B cell (primary cell): ENCODE results near the gene TFF1. TPM values are rescaled to one million over a fixed set of nuclear protein-coding genes. Genes with fewer than 3 reads are reported as not detected.

Source experiments
- ATAC-seq: fragments of 200-7000 bp; cut with Tn5 transposase; one replicate; pipeline ENCODE4 v1.10.0; 2021; ENCODE audit warnings: low read depth, mild to moderate bottlenecking, moderate number of reproducible peaks, moderate library complexity
- CTCF ChIA-PET: fragments of 350-600 bp; sonication (Branson Sonifier 250); formaldehyde crosslinking; loops from one replicate; lab custom pipeline; 2021; ENCODE audit warnings: antibody characterized with exemption, inconsistent platforms; lab: Charles Lee
- POLR2A ChIA-PET: fragments of 350-600 bp; sonication (Branson Sonifier 250); formaldehyde crosslinking; loops from one replicate; lab custom pipeline; 2021; ENCODE audit warnings: antibody characterized with exemption; lab: Charles Lee
- DNase-seq: peaks from one replicate; pipeline ENCODE4 v3.0.0; 2013
- H2AFZ ChIP-seq: 2 replicates; pipeline ENCODE4 v1.6.1; 2012; ENCODE audit warnings: mild to moderate bottlenecking, low read depth, low read length; ENCODE audit not compliant: insufficient read depth, poor library complexity, severe bottlenecking
- H3K27ac ChIP-seq, 2 donors: 1 replicate in 1 of 2; 2 replicates in 1 of 2; pipeline ENCODE4 v1.5.1; 2012 to 2013; ENCODE audit warnings: low read length in 2 of 2, mild to moderate bottlenecking in 2 of 2, moderate library complexity in 1 of 2
- H3K27me3 ChIP-seq, 4 experiments: fragments of 200-600 bp in 1 of 4; sonication (generic) in 1 of 4; replicated peaks in 1 of 4; 1 replicate in 2 of 4; 2 replicates in 2 of 4; pipeline versions ENCODE4 v1.6.1 to v1.7.0; 2013 to 2016; ENCODE audit warnings: low read length in 3 of 4, mild to moderate bottlenecking in 2 of 4, mixed read lengths in 1 of 4, moderate library complexity in 1 of 4; ENCODE audit not compliant: insufficient read depth in 4 of 4, control insufficient read depth in 3 of 4; ENCODE audit errors: control extremely low read depth in 1 of 4
- H3K36me3 ChIP-seq, 2 experiments: replicated peaks in 1 of 2; 1 replicate in 1 of 2; 2 replicates in 1 of 2; pipeline versions ENCODE4 v1.6.1 to v1.7.1; 2013; ENCODE audit warnings: low read length in 1 of 2; ENCODE audit not compliant: insufficient read depth in 2 of 2, control insufficient read depth in 1 of 2; ENCODE audit errors: control extremely low read depth in 1 of 2, extremely low read depth in 1 of 2
- H3K4me1 ChIP-seq, 2 donors: fragments of 200-600 bp in 1 of 2; sonication (generic) in 1 of 2; 1 replicate in 1 of 2; 2 replicates in 1 of 2; pipeline versions ENCODE4 v1.5.1 to v1.6.1; 2013 to 2017; ENCODE audit warnings: low read length in 2 of 2; ENCODE audit not compliant: control insufficient read depth in 2 of 2, insufficient read depth in 2 of 2
- H3K4me2 ChIP-seq: replicated peaks from 2 replicates; pipeline ENCODE3; 2012; ENCODE audit warnings: mild to moderate bottlenecking, low read depth, low read length; ENCODE audit not compliant: poor library complexity, severe bottlenecking
- H3K4me3 ChIP-seq, 5 experiments: fragments of 200-600 bp in 1 of 5; sonication (generic) in 1 of 5; 1 replicate in 3 of 5; 2 replicates in 2 of 5; pipeline versions ENCODE4 v1.5.1 to v1.7.0; 2011 to 2016; ENCODE audit warnings: low read length in 4 of 5, mild to moderate bottlenecking in 4 of 5, low read depth in 2 of 5, control low read depth in 1 of 5, moderate library complexity in 1 of 5; ENCODE audit not compliant: insufficient read depth in 1 of 5; ENCODE audit errors: control extremely low read depth in 1 of 5, extremely low read depth in 1 of 5
- H3K79me2 ChIP-seq: fragments of 200-600 bp; sonication (generic); one replicate; pipeline ENCODE4 v1.6.0; 2016; ENCODE audit warnings: low read length; ENCODE audit not compliant: control insufficient read depth, insufficient read depth
- H3K9ac ChIP-seq: fragments of 200-600 bp; sonication (generic); 2 replicates; pipeline ENCODE4 v1.6.1; 2017; ENCODE audit warnings: mild to moderate bottlenecking, low read length, moderate library complexity
- H3K9me3 ChIP-seq, 3 donors: one replicate each; pipeline versions ENCODE4 v1.6.1 to v1.7.1; 2013; ENCODE audit warnings: low read length in 2 of 3; ENCODE audit not compliant: control insufficient read depth in 2 of 3, insufficient read depth in 1 of 3; ENCODE audit errors: control extremely low read depth in 1 of 3
- H4K20me1 ChIP-seq: 2 replicates; pipeline ENCODE4 v1.6.0; 2012; ENCODE audit warnings: mild to moderate bottlenecking, low read length; ENCODE audit not compliant: insufficient read depth, control insufficient read depth, poor library complexity, severe bottlenecking
- H3K27ac Mint-ChIP-seq: one replicate; pipeline ENCODE4 v1.8.0; 2021; ENCODE audit warnings: mixed read lengths
- H3K27me3 Mint-ChIP-seq: one replicate; pipeline ENCODE4 v1.8.0; 2021; ENCODE audit warnings: mixed read lengths
- H3K4me1 Mint-ChIP-seq: one replicate; pipeline ENCODE4 v1.8.0; 2021; ENCODE audit warnings: mixed read lengths
- H3K4me3 Mint-ChIP-seq: one replicate; pipeline ENCODE4 v1.8.0; 2021; ENCODE audit warnings: mixed read lengths
- H3K9me3 Mint-ChIP-seq: one replicate; pipeline ENCODE4 v1.8.0; 2022; ENCODE audit warnings: mixed read lengths; ENCODE audit not compliant: insufficient read depth
- EZH2 ChIP-seq: IDR thresholded peaks from 2 replicates; pipeline ENCODE4 v1.6.1; 2012; ENCODE audit warnings: borderline replicate concordance, low read depth, mild to moderate bottlenecking, moderate library complexity, low read length; ENCODE audit not compliant: insufficient read depth, poor library complexity, severe bottlenecking
- WGBS: methylation state at CpG from one replicate; pipeline ENCODE4 v1.1.5; 2013; ENCODE audit warnings: missing lambda C conversion rate; ENCODE audit not compliant: insufficient coverage; 5-methylcytosine and 5-hydroxymethylcytosine counted together
- intact Hi-C: fragments of 100-400 bp; cut with micrococcal nuclease; formaldehyde crosslinking; loops from one replicate; pipeline ENCODE4 v1.10.0; 2022
- polyA plus RNA-seq: library from polyadenylated mRNA; depleted of rRNA; stranded (reverse); fragments of >200 nt; gene quantifications from 2 replicates; pipeline ENCODE4 v1.2.3, GENCODE V29; 2012
- total RNA-seq, 2 donors: library from RNA; stranded (reverse); fragments of 120-200 nt in 1 of 2; gene quantifications; 1 replicate in 1 of 2; 2 replicates in 1 of 2; pipeline versions ENCODE4 v1.2.3 to v1.2.4, GENCODE V29; 2013 to 2022
- TF ChIP-seq, protein P1 (sequence below): fragments of 200-600 bp; IDR thresholded peaks from one replicate; pipeline ENCODE4 v1.8.0; 2022; ENCODE audit warnings: antibody characterized with exemption, mild to moderate bottlenecking

TFF1 gene
- total and polyA plus RNA-seq, 2 donors (not counting 1 experiment from before 2014, with no cell fraction given) = not detected

DNA sequence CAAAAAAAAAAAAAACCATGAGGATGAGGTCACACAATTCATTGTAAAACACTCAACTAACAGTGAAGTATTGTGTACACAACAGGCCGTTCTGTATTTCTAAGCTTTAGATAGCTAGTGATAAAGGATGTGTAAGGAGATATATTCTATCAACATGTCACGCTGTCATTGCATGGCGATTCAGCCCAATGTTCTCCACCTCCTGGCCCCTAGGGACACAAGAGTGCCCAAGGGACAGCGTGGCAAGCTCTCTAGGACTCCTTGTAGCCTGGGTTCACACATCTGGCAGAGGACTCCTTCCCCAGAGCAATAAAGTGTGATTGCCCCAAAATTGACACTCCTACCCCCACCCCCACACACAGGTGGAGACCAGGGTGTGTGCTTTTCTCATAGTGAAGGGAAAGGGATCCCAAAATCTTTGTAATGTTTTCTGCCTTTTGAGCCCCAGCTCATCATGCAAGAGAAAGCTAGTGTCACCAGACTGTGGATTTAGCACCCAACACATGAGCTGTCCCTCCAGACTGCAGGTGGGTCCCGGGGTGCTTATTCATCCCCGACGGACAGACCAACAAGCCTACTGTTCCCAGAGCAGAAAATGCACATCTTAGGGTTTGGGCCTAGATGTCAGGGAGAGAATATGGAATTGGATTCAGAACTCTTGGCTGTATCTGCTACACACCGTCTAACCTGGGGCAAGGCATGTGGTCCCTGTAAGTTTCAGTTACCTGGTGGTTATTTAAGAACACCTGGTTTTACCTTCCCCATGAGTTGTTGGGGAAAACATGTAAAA is 18.0 kb upstream of the TFF1 start:
- Histone ChIP-seq H3K27me3 (peaks cover 0 to 8% (median 0%) of the 10 kb centered on the region in 4 experiments), H3K4me3 (no peak overlapping the region), H3K4me1 (peaks cover 19 to 30% of the 10 kb centered on the region in 2 donors), H3K27ac (no peak overlapping the region), H3K79me2 (no peaks in the 10 kb centered on the region), H4K20me1 (no peaks in the 10 kb centered on the region), H3K36me3 (no peaks in the 10 kb centered on the region), H3K4me2 (no peak overlapping the region), H3K9me3 (peaks cover 2 to 48% (median 19%) of the 10 kb centered on the region in 3 donors), H3K9ac (no peak overlapping the region), H2AFZ (no peak overlapping the region)
- Mint-ChIP-seq H3K27ac (no peak overlapping the region), H3K9me3 (peaks cover 14% of the 10 kb centered on the region), H3K27me3 (peaks cover 12% of the 10 kb centered on the region), H3K4me1 (peaks cover 44% of the 10 kb centered on the region), H3K4me3 (peak overlapping the region; percentile 2)
- POLR2A ChIA-PET = no interaction called here
- TF ChIP-seq, protein P1, sequence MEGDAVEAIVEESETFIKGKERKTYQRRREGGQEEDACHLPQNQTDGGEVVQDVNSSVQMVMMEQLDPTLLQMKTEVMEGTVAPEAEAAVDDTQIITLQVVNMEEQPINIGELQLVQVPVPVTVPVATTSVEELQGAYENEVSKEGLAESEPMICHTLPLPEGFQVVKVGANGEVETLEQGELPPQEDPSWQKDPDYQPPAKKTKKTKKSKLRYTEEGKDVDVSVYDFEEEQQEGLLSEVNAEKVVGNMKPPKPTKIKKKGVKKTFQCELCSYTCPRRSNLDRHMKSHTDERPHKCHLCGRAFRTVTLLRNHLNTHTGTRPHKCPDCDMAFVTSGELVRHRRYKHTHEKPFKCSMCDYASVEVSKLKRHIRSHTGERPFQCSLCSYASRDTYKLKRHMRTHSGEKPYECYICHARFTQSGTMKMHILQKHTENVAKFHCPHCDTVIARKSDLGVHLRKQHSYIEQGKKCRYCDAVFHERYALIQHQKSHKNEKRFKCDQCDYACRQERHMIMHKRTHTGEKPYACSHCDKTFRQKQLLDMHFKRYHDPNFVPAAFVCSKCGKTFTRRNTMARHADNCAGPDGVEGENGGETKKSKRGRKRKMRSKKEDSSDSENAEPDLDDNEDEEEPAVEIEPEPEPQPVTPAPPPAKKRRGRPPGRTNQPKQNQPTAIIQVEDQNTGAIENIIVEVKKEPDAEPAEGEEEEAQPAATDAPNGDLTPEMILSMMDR = no peak
- TF ChIP-seq EZH2 = no peak
- CTCF ChIA-PET = interaction anchor here (0.7 kb wide), 1 partner anchor 120 kb away, joined by 4 read pairs; no protein-coding TSS in a partner anchor
- WGBS = 58% methylated on average over 5 of the region's 8 CpGs
- intact Hi-C loops = no loop called here
- ATAC-seq (peak; percentile 29), DNase-seq (no peak)

DNA sequence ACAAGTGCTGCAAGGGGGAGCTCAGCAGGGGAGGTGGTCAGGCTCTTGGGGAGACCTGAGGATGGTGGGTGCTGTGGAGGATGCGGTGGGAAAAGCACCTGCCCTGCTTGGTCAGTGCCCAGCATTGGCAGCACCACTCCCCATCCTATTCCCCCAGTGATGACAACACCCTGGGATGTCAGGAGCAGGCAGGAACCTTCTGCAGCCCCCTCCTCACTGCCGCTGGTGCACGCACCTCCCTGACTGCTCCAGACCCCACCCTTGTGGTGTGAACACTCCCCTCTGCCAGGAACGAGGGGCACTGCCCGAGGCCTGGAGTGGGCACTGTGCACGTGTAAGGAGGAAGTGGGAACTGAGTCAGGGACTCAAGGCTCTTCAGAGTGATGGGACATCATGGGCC is 17.0 kb upstream of the TFF1 start:
- no peak for ATAC-seq

More for the DNA sequence above, 17.0 kb upstream of the TFF1 start:
- Histone ChIP-seq H3K4me3 (no peak overlapping the region), H3K9me3 (peaks cover 2 to 48% (median 19%) of the 10 kb centered on the region in 3 donors), H3K27me3 (peaks cover 0 to 3% (median 0%) of the 10 kb centered on the region in 4 experiments), H3K4me1 (peaks cover 21 to 33% of the 10 kb centered on the region in 2 donors), H4K20me1 (no peaks in the 10 kb centered on the region), H3K4me2 (no peak overlapping the region), H3K9ac (no peak overlapping the region), H2AFZ (no peak overlapping the region), H3K36me3 (no peaks in the 10 kb centered on the region), H3K79me2 (no peaks in the 10 kb centered on the region), H3K27ac (no peak overlapping the region)
- Mint-ChIP-seq H3K27ac (no peak overlapping the region), H3K9me3 (peaks cover 14% of the 10 kb centered on the region), H3K27me3 (peaks cover 8% of the 10 kb centered on the region), H3K4me3 (no peak overlapping the region), H3K4me1 (peaks cover 42% of the 10 kb centered on the region)
- no peak for DNase-seq
- no peak for TF ChIP-seq EZH2
- TF ChIP-seq, protein P1 = no peak
- ChIA-PET CTCF (no interaction called here), POLR2A (no interaction called here)
- intact Hi-C loops = no loop called here
- 75% methylated on average over 2 of the region's 6 CpGs for WGBS
